Esophagus (tissue), 2 donors: ENCODE measurements around the gene GABBR2. TPM values are rescaled to one million over a fixed set of nuclear protein-coding genes. Genes with fewer than 3 reads are reported as not detected.

ENCODE experiments used
- H3K27ac ChIP-seq, 2 donors: one replicate each; pipeline ENCODE4 v1.5.1; 2013; ENCODE audit warnings: low read depth in 2 of 2, mild to moderate bottlenecking in 2 of 2, inconsistent platforms in 1 of 2, low read length in 1 of 2, moderate library complexity in 1 of 2
- H3K27me3 ChIP-seq, 2 donors: one replicate each; pipeline ENCODE4 v1.6.1; 2013; ENCODE audit warnings: low read length in 2 of 2, control low read depth in 1 of 2, mild to moderate bottlenecking in 1 of 2; ENCODE audit not compliant: insufficient read depth in 2 of 2, control insufficient read depth in 1 of 2
- H3K36me3 ChIP-seq, 2 donors: one replicate each; pipeline ENCODE4 v1.6.1; 2013; ENCODE audit warnings: low read length in 1 of 2; ENCODE audit not compliant: control insufficient read depth in 2 of 2, insufficient read depth in 2 of 2
- H3K4me1 ChIP-seq, 2 donors: one replicate each; pipeline ENCODE4 v1.6.1; 2013; ENCODE audit warnings: low read length in 1 of 2; ENCODE audit not compliant: control insufficient read depth in 2 of 2, insufficient read depth in 2 of 2
- H3K4me3 ChIP-seq, 2 donors: one replicate each; pipeline ENCODE4 v1.5.1; 2013; ENCODE audit warnings: low read length in 2 of 2, mild to moderate bottlenecking in 2 of 2, low read depth in 1 of 2, moderate library complexity in 1 of 2
- H3K9me3 ChIP-seq, 2 donors: one replicate each; pipeline ENCODE4 v1.6.1; 2013; ENCODE audit warnings: mild to moderate bottlenecking in 2 of 2, low read depth in 1 of 2, low read length in 1 of 2, moderate library complexity in 1 of 2; ENCODE audit not compliant: control insufficient read depth in 2 of 2, insufficient read depth in 1 of 2
- WGBS, 2 donors: extraction: QIAGEN DNeasy Blood & Tissue Kit; methylation state at CpG; one replicate each; pipeline ENCODE4 v1.1.7; 2013; 5-methylcytosine and 5-hydroxymethylcytosine counted together
- polyA plus RNA-seq, 2 donors: library from polyadenylated mRNA; stranded (reverse); fragments of 200-250 nt; gene quantifications; one replicate each; pipeline ENCODE4 v1.2.3, GENCODE V29; 2013
- donor health status: healthy with polysubstance abuse.
- donor health status: Bipolar disorder and iron deficiency.

Gene GABBR2
- polyA plus RNA-seq, 2 donors = under 0.01 TPM; not detected in 1

DNA sequence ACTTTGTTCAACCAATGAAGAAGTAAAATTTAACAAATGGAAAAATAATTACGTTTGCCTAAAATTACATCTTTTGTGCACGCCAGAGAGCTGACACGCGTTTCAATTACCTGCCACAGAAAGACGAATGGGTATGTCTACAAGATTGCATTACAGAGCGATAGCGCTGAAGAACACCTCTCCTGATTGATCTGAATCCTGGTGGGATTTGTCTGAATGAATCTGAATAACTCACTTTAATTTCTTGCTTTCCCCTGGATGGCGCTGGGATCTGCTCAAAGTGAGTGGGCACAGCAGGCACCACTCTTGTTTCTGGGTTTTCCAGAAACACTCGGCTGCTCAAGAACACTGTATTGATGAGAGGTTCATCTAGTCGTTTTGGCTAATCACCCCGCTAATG lies 304.5 kb downstream of the GABBR2 start:
- Histone ChIP-seq H3K9me3 (peaks cover 0 to 2% of the 10 kb centered on the region in 2 donors), H3K4me3 (no peak overlapping the region), H3K27ac (no peak overlapping the region), H3K27me3 (no peaks in the 10 kb centered on the region), H3K36me3 (no peaks in the 10 kb centered on the region), H3K4me1 (no peaks in the 10 kb centered on the region)
- 76 to 78% methylated on average over 11 of the region's 11 CpGs for WGBS, 2 donors

- no peak overlapping the region for H3K27ac ChIP-seq
- peaks cover 0 to 2% of the 10 kb centered on the region in 2 donors for H3K9me3 ChIP-seq
- H3K27me3 ChIP-seq = no peaks in the 10 kb centered on the region
- H3K36me3 ChIP-seq = no peaks in the 10 kb centered on the region
- WGBS, 2 donors = 86 to 89% methylated on average over 6 of the region's 6 CpGs
- no peaks in the 10 kb centered on the region for H3K4me1 ChIP-seq
- H3K4me3 ChIP-seq = no peak overlapping the region
Observed at GRCh38 chr9:98403715-98404114, 305.0 kb downstream of the GABBR2 start.

GRCh38 chr9:98402019-98402840 lies 306.5 kb downstream of the GABBR2 start:
- peaks cover 0 to 2% of the 10 kb centered on the region in 2 donors for H3K9me3 ChIP-seq
- H3K4me3 ChIP-seq = no peak overlapping the region
- no peak overlapping the region for H3K27ac ChIP-seq
- H3K4me1 ChIP-seq = no peaks in the 10 kb centered on the region
- H3K36me3 ChIP-seq = no peaks in the 10 kb centered on the region
- no peaks in the 10 kb centered on the region for H3K27me3 ChIP-seq
- 66 to 68% methylated on average over 14 of the region's 14 CpGs for WGBS, 2 donors

GRCh38 chr9:98401140-98402018 lies 307.4 kb downstream of the GABBR2 start:
- H3K4me3 ChIP-seq = no peak overlapping the region

GRCh38 chr9:98399950-98400683 lies 308.6 kb downstream of the GABBR2 start:
- 78 to 89% methylated on average over 8 of the region's 8 CpGs for WGBS, 2 donors
- no peaks in the 10 kb centered on the region for H3K27me3 ChIP-seq

More at GRCh38 chr9:98401140-98402018, 307.4 kb downstream of the GABBR2 start:
- 61% methylated on average over 11 of the region's 11 CpGs for WGBS, 2 donors
- H3K27ac ChIP-seq = no peak overlapping the region
- H3K4me1 ChIP-seq = no peaks in the 10 kb centered on the region
- H3K36me3 ChIP-seq = no peaks in the 10 kb centered on the region
- peaks cover 0 to 2% of the 10 kb centered on the region in 2 donors for H3K9me3 ChIP-seq
- no peaks in the 10 kb centered on the region for H3K27me3 ChIP-seq

DNA sequence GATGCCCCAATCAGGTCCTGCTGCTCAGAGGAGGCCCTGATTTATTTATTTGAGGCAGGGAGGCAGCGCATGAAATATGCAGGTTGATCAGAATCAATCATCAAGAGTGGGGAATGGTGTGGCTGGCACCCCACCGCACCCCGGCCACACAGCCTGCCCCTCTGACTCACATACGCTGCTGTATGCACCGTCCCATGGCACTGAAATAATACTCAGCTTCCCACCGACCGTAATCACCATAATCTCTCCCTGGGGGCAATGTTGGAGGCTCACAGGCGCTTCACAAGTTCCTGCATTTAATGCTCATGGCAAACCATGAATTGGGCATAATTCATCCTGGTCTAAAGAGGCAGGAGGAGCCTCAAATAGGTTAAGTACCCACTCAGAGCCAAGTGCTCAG lies 312.1 kb downstream of the GABBR2 start:
- WGBS, 2 donors = 76 to 77% methylated on average over 8 of the region's 8 CpGs
- no peak overlapping the region for H3K4me3 ChIP-seq
- peaks cover 0 to 4% of the 10 kb centered on the region in 2 donors for H3K9me3 ChIP-seq
- no peaks in the 10 kb centered on the region for H3K4me1 ChIP-seq
- H3K27ac ChIP-seq = no peak overlapping the region
- H3K27me3 ChIP-seq = no peaks in the 10 kb centered on the region
- H3K36me3 ChIP-seq = no peaks in the 10 kb centered on the region

More at GRCh38 chr9:98399950-98400683, 308.6 kb downstream of the GABBR2 start:
- Histone ChIP-seq H3K9me3 (peaks cover 0 to 2% of the 10 kb centered on the region in 2 donors), H3K4me3 (no peak overlapping the region), H3K27ac (no peak overlapping the region), H3K36me3 (no peaks in the 10 kb centered on the region), H3K4me1 (no peaks in the 10 kb centered on the region)

DNA sequence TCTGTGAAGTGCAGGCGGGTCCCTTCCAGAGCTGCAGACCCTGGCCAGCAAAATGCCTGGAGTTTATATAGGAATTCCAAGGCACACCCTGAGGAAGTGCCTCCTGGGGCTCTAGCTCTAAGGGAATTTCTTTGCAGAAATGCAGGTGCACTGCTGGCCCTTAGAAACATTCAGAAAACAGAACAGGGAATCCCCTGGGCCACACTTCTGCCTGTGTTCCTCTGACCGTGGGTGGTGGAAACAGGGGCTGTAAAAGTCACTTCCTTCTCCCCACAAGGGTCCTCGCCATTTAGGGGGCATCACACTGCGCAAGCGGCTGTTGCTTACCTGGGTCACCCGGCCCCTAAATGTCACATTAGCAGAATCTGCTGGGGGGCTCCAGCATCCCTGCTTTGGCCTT lies 312.5 kb downstream of the GABBR2 start:
- WGBS, 2 donors = 83% methylated on average over 6 of the region's 6 CpGs
- peaks cover 0 to 4% of the 10 kb centered on the region in 2 donors for H3K9me3 ChIP-seq

DNA sequence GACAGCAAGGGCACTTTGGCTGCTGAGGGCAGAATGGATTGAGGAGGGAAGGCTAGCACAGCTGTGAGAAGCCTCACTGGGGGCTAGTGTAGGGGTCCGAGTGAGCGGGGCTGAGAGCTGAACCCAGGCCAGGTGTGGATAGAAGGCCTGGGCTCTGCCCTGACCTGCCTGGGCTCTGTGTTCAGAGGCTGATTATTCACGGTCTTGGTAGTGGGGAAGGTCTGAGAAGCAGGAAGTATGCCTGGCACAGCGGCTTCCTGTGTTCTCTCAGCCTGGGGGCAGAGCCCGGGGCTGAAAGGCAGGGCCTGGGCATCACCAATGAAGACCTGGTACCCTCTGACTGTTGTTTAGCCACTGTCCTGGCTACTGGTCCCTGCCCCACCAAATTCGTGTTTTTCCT lies 316.9 kb downstream of the GABBR2 start:
- 52 to 53% methylated on average over 5 to 6 of the region's 6 CpGs for WGBS, 2 donors
- H3K36me3 ChIP-seq = no peaks in the 10 kb centered on the region
- no peak overlapping the region for H3K4me3 ChIP-seq
- H3K27me3 ChIP-seq = no peaks in the 10 kb centered on the region
- peaks cover 0 to 4% of the 10 kb centered on the region in 2 donors for H3K9me3 ChIP-seq
- H3K27ac ChIP-seq = no peak overlapping the region
- H3K4me1 ChIP-seq = no peaks in the 10 kb centered on the region

More for the DNA sequence above, 312.5 kb downstream of the GABBR2 start:
- no peaks in the 10 kb centered on the region for H3K4me1 ChIP-seq
- no peaks in the 10 kb centered on the region for H3K36me3 ChIP-seq
- H3K4me3 ChIP-seq = no peak overlapping the region
- no peak overlapping the region for H3K27ac ChIP-seq
- H3K27me3 ChIP-seq = no peaks in the 10 kb centered on the region

DNA sequence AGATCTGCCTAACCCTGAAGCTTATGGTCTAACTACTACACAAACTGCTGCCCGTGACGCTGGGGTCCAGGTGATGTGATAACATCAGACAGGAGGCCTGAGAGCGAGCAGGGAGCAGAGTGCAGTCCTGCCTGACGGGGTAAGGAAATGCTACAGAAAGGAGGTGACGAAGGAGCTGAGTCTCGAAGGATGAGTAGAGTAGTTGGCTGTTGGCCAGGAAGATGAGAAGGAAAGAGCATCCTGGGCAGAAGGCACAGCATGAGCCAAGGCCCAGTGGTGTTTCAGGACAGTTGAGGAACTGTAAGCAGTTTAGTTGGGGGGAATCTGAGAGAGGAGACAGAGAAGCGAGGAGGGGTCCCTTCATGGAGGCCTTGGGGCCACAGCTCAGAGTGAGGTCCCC lies 317.3 kb downstream of the GABBR2 start:
- Histone ChIP-seq H3K27ac (no peak overlapping the region), H3K4me3 (no peak overlapping the region), H3K27me3 (no peaks in the 10 kb centered on the region), H3K36me3 (no peaks in the 10 kb centered on the region), H3K4me1 (no peaks in the 10 kb centered on the region), H3K9me3 (peaks cover 0 to 4% of the 10 kb centered on the region in 2 donors)
- 86 to 89% methylated on average over 7 of the region's 7 CpGs for WGBS, 2 donors
